ENCODE results near the gene PATL1. TPM values are rescaled to one million over a fixed set of nuclear protein-coding genes. Genes with fewer than 3 reads are reported as not detected.
A peak's percentile ranks its signal among the peaks of the same experiment; 100 is the strongest.
"Not testable (repeated sequence)": the region's sequence is repeated elsewhere in the genome, so short reads cannot be mapped to it uniquely, and the experiment has no call there.

The PATL1 gene
- polyA plus RNA-seq, 3 donors from 2014 or later, result 2.2 to 6.2 (median 2.4) TPM

GRCh38 chr11:59689015-59689414, 20.2 kb upstream of the PATL1 start:
- H3K27me3 Mint-ChIP-seq (ENCODE audit: low read depth in 3 of 3), result peaks cover 9 to 16% (median 13%) of the 10 kb centered on the region in 3 donors
- H3K4me3 Mint-ChIP-seq, result no peak overlapping the region
- H3K36me3 Mint-ChIP-seq, result peaks cover 0 to 6% (median 4%) of the 10 kb centered on the region in 3 donors
- H3K9me3 Mint-ChIP-seq, result peaks cover 10 to 20% (median 14%) of the 10 kb centered on the region in 6 donors
- H3K4me1 Mint-ChIP-seq, result no peaks in the 10 kb centered on the region
- no peak overlapping the region for H3K27ac Mint-ChIP-seq
- DNase-seq, result no peak

GRCh38 chr11:59681260-59681725, 12.5 kb upstream of the PATL1 start:
- H3K27ac Mint-ChIP-seq; DNase-seq; H3K36me3 Mint-ChIP-seq; H3K4me1 Mint-ChIP-seq; H3K27me3 Mint-ChIP-seq (ENCODE audit: low read depth in 3 of 3); H3K4me3 Mint-ChIP-seq; H3K9me3 Mint-ChIP-seq: not testable (repeated sequence)

- H3K4me3 Mint-ChIP-seq, result no peak overlapping the region
- DNase-seq, result peak; percentile 35 to 50 (median 36)
- peaks cover 0 to 8% (median 4%) of the 10 kb centered on the region in 3 donors for H3K27me3 Mint-ChIP-seq (ENCODE audit: low read depth in 3 of 3)
- H3K27ac Mint-ChIP-seq, result no peak overlapping the region
- H3K4me1 Mint-ChIP-seq, result no peaks in the 10 kb centered on the region
- H3K9me3 Mint-ChIP-seq, result peaks cover 0 to 1% (median 0%) of the 10 kb centered on the region in 6 donors
- no peaks in the 10 kb centered on the region for H3K36me3 Mint-ChIP-seq
These were observed 11.7 kb upstream of the PATL1 start for GRCh38 chr11:59680287-59681154.

- no peak overlapping the region for H3K27ac Mint-ChIP-seq
- peaks cover 0 to 5% (median 4%) of the 10 kb centered on the region in 3 donors for H3K27me3 Mint-ChIP-seq (ENCODE audit: low read depth in 3 of 3)
- H3K4me1 Mint-ChIP-seq, result no peaks in the 10 kb centered on the region
- H3K36me3 Mint-ChIP-seq, result no peaks in the 10 kb centered on the region
- peaks cover 0 to 1% (median 0%) of the 10 kb centered on the region in 6 donors for H3K9me3 Mint-ChIP-seq
- DNase-seq, result no peak
- H3K4me3 Mint-ChIP-seq, result no peak overlapping the region
These were observed 10.5 kb upstream of the PATL1 start for GRCh38 chr11:59679347-59679746.

GRCh38 chr11:59678813-59679165, 10.0 kb upstream of the PATL1 start:
- no peaks in the 10 kb centered on the region for H3K36me3 Mint-ChIP-seq
- H3K4me3 Mint-ChIP-seq, result no peak overlapping the region
- H3K27ac Mint-ChIP-seq, result no peak overlapping the region
- no peaks in the 10 kb centered on the region for H3K9me3 Mint-ChIP-seq
- no peaks in the 10 kb centered on the region for H3K4me1 Mint-ChIP-seq
- peaks cover 0 to 4% (median 3%) of the 10 kb centered on the region in 3 donors for H3K27me3 Mint-ChIP-seq (ENCODE audit: low read depth in 3 of 3)
- DNase-seq, result no peak

- Mint-ChIP-seq H3K4me3 (no peak overlapping the region), H3K9me3 (no peaks in the 10 kb centered on the region), H3K4me1 (no peaks in the 10 kb centered on the region), H3K27me3 (ENCODE audit: low read depth in 3 of 3) (peaks cover 0 to 4% (median 3%) of the 10 kb centered on the region in 3 donors), H3K36me3 (no peaks in the 10 kb centered on the region), H3K27ac (no peak overlapping the region)
- no peak for DNase-seq
These were observed 9.4 kb upstream of the PATL1 start for GRCh38 chr11:59678118-59678812.

- H3K36me3 Mint-ChIP-seq, result no peaks in the 10 kb centered on the region
- DNase-seq, result no peak
- H3K4me3 Mint-ChIP-seq, result no peak overlapping the region
- no peaks in the 10 kb centered on the region for H3K9me3 Mint-ChIP-seq
- H3K27ac Mint-ChIP-seq, result no peak overlapping the region
- peaks cover 0 to 6% (median 3%) of the 10 kb centered on the region in 3 donors for H3K27me3 Mint-ChIP-seq (ENCODE audit: low read depth in 3 of 3)
- no peaks in the 10 kb centered on the region for H3K4me1 Mint-ChIP-seq
These were observed 7.4 kb upstream of the PATL1 start for GRCh38 chr11:59676205-59676604.

- H3K9me3 Mint-ChIP-seq, result no peaks in the 10 kb centered on the region
- peaks cover 10 to 11% of the 10 kb centered on the region in 2 donors for H3K4me1 Mint-ChIP-seq
- H3K36me3 Mint-ChIP-seq, result no peaks in the 10 kb centered on the region
- H3K27me3 Mint-ChIP-seq (ENCODE audit: low read depth in 3 of 3), result peaks cover 5 to 13% (median 6%) of the 10 kb centered on the region in 3 donors
- no peak overlapping the region for H3K4me3 Mint-ChIP-seq
- DNase-seq, result no peak
- no peak overlapping the region for H3K27ac Mint-ChIP-seq
These were observed 5.5 kb upstream of the PATL1 start for GRCh38 chr11:59674291-59674690.

- Mint-ChIP-seq H3K4me1 (peaks cover 14 to 17% of the 10 kb centered on the region in 2 donors), H3K9me3 (no peaks in the 10 kb centered on the region), H3K27ac (no peak overlapping the region), H3K4me3 (no peak overlapping the region), H3K36me3 (no peaks in the 10 kb centered on the region), H3K27me3 (ENCODE audit: low read depth in 3 of 3) (peaks cover 8 to 20% (median 10%) of the 10 kb centered on the region in 3 donors)
- DNase-seq, result no peak
These were observed 4.5 kb upstream of the PATL1 start for GRCh38 chr11:59673291-59673690.

- Mint-ChIP-seq H3K27ac (no peak overlapping the region), H3K27me3 (ENCODE audit: low read depth in 3 of 3) (peaks cover 8 to 20% (median 9%) of the 10 kb centered on the region in 3 donors)
These were observed 2.6 kb upstream of the PATL1 start for GRCh38 chr11:59671471-59671870.

GRCh38 chr11:59669611-59670009, 773 bp upstream of the PATL1 start:
- Mint-ChIP-seq H3K36me3 (peaks cover 0 to 12% (median 10%) of the 10 kb centered on the region in 3 donors), H3K4me3 (peak overlapping the region; percentile 95 to 99 (median 99)), H3K27ac (peak overlapping the region; percentile 97 to 99 (median 99)), H3K27me3 (ENCODE audit: low read depth in 3 of 3) (peaks cover 7 to 16% (median 8%) of the 10 kb centered on the region in 3 donors), H3K4me1 (peaks cover 35 to 45% of the 10 kb centered on the region in 2 donors), H3K9me3 (no peaks in the 10 kb centered on the region)
- no peak for DNase-seq

More at GRCh38 chr11:59671471-59671870, 2.6 kb upstream of the PATL1 start:
- H3K4me1 Mint-ChIP-seq, result peaks cover 31 to 35% of the 10 kb centered on the region in 2 donors
- DNase-seq, result no peak
- no peaks in the 10 kb centered on the region for H3K9me3 Mint-ChIP-seq
- peak overlapping the region in 1 of 5 donors; percentile 12 for H3K4me3 Mint-ChIP-seq
- H3K36me3 Mint-ChIP-seq, result peaks cover 0 to 4% (median 0%) of the 10 kb centered on the region in 3 donors

GRCh38 chr11:59668188-59668949, 468 bp downstream of the PATL1 start:
- peak in 1 of 3 donors; percentile 51 for DNase-seq
- peaks cover 0 to 14% (median 12%) of the 10 kb centered on the region in 3 donors for H3K36me3 Mint-ChIP-seq
- peaks cover 37 to 56% of the 10 kb centered on the region in 2 donors for H3K4me1 Mint-ChIP-seq
- peak overlapping the region; percentile 85 to 94 (median 91) for H3K4me3 Mint-ChIP-seq
- H3K27ac Mint-ChIP-seq, result peak overlapping the region; percentile 80 to 99 (median 92)
- H3K27me3 Mint-ChIP-seq (ENCODE audit: low read depth in 3 of 3), result peaks cover 7 to 16% (median 8%) of the 10 kb centered on the region in 3 donors
- H3K9me3 Mint-ChIP-seq, result no peaks in the 10 kb centered on the region

- peaks cover 0 to 14% (median 12%) of the 10 kb centered on the region in 3 donors for H3K36me3 Mint-ChIP-seq
- H3K4me3 Mint-ChIP-seq, result peak overlapping the region; percentile 85 to 94 (median 91)
- DNase-seq, result no peak
- no peaks in the 10 kb centered on the region for H3K9me3 Mint-ChIP-seq
- peaks cover 7 to 16% (median 8%) of the 10 kb centered on the region in 3 donors for H3K27me3 Mint-ChIP-seq (ENCODE audit: low read depth in 3 of 3)
- H3K27ac Mint-ChIP-seq, result peak overlapping the region; percentile 80 to 99 (median 92)
- peaks cover 38 to 61% of the 10 kb centered on the region in 2 donors for H3K4me1 Mint-ChIP-seq
These were observed 1.0 kb downstream of the PATL1 start for GRCh38 chr11:59667812-59668187.
